Activated CD8-positive, alpha-beta memory T cell treated with anti-CD3 and anti-CD28 coated beads for 24 hours (primary cell): ENCODE results near the gene PLCL2.

Experiments
- DNase-seq: peaks from one replicate; pipeline ENCODE4 v3.0.0-alpha.2; 2020

PLCL2 gene

DNA sequence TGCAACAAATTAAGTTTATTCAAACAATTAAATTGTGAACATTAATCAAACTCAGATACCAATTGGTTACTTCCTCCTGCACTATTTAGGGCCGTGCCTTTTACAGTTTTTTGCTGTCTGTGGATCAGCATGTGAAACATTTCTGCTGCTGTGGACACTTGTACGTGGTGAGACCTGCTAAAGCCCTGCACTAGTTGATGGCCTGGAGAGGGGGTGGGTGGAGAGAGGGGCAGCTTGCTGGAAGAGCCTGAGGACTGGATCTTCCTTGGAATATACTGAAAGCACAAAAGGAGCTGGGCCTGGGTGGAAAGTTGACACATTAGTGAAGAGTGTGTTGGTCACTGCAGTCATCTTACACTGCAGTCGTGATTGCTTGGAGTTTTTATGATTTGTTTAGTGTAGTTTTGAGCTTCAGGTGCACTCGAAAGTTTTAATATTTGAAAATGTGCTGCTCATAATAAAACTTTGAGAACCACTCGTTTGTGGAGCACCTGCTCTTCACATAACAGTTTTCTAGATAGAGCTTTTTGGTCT, 11.4 kb downstream of the PLCL2 start:
- no peak for DNase-seq

DNA sequence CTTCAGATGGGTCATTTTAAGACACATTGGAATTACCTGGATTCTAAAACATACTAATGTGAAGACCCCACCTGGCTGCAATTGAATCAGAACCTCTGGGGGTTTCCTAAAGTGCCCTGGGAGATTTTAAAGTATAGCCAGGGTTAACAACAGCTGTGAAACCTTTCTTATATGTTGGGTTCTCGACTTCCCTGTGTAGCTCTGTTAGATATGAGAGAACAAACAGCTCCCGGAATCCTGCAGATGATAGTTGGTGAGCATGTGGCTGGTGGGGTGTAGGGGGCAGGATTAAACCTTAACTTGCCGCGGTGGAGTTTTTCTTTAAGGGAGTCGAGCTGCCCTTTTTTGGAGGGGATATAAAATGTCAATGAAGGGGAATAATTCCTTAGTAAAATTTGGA, 12.1 kb downstream of the PLCL2 start:
- no peak for DNase-seq

DNA sequence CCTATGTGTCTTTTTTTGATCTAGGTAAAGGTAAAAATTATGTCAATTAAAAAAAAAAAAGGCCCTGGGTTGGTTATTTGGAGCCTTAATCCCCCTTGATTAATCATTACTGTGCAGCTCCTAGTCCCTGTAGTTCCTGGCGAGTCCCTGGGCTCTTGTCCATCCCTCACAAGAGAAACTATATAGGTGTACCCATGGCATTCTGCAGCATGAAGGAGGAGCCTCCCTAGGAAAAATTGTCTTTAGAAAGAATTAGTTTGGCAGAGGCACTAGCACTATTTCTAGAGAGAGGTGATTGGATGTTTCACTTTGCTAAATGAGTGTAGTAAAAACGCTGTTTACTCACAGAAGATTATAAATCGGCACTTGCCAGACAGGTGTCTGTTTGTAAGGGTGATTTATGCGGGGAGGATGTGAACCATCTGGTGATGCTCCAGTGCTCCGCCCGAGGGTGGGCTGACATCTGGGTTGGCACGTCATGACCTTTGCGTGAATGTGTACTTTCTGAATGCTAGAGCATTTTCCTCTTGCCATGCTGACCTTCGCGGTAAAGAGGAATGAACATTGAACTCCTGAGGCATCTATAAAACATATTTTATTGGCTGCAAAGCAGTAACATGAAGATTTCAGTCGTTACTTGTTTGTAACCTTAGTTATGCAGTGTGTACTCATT, 12.6 kb downstream of the PLCL2 start:
- DNase-seq, result no peak

DNA sequence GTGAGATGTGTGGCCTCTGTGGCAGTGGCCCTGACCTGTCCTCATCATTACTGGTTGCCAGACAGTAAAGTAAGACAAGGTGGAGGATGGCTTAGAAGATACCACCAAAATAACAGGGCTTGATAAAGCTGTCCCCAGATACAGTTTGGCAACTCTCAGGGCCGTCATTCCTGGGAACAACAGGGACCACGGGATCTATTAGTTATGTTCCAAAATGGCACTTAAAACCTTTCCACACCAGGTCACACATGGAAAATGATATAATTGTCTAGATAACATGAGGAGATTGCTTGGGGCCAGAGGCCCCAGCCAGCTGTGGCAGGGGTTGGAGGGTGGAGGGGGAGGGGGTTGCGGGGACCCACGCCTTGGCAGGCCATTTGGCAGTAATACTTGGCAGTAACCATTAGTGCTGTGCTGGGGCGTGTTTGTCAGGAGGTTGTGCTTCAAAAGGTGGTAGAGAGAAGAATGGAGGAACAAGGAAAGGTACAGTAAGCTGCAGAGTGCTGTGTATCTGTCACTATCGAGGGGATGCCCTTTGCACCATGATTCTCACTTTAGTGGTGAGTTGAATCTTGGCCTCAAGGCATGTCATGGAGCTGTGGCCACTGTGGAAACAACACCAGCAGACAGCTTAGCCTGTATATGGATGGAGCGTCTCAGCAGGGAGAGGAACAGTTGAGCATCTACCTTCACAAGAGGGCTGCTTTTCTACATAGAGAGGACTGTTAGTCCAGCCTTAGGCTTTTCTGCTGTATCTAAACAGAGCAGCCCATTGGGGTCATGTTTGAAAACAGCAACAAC, 14.0 kb downstream of the PLCL2 start:
- no peak for DNase-seq

DNA sequence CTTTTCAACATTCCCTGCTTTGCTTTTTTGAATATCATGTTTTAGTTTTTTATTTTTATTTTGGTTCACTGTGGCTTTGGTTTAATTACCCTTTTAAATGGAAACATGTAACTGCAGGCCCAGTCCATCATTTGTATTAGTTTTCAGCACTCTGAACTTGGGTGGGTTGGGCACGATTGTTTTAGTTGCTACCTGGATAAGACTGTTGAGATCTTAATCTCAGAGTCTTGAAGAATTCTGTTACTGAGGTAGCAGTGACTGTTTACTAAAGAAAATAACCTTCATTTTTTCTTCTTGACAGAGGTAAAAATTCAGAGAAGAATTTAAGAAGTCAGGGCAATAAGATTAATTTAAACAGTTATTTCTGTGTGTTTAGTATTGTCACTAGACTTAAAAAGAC, 15.2 kb downstream of the PLCL2 start:
- no peak for DNase-seq

DNA sequence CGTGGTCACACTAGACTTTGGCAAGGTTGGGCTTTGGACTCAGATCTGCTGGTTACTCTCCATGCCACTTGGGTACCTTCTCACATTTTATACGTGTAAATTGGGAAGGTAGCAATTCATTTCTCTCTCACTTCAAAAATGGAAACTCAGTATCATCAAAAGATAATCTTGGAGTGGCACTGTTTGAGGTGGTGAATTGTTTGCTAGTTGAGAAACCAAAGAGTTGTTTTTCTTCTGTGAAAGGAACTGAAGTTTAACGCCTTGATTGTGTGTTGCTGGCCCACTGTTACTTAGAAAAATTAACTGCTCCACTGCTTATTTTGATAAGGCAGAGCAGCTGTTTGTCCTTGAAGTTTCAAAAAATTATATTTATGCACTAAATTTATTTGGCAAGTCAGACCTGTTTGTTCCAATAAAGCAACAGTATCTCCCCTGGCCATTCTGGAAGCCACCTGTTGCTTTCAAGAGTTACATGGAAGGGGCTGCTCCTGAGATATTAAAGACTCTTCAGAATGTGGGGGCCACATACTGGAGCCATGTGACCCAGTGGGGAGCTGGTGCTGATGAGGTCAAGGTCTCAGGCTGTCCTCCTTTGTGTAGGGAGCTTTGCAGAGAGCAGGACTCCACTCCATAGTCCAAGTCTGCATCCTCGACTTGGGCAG, 16.2 kb downstream of the PLCL2 start:
- no peak for DNase-seq

DNA sequence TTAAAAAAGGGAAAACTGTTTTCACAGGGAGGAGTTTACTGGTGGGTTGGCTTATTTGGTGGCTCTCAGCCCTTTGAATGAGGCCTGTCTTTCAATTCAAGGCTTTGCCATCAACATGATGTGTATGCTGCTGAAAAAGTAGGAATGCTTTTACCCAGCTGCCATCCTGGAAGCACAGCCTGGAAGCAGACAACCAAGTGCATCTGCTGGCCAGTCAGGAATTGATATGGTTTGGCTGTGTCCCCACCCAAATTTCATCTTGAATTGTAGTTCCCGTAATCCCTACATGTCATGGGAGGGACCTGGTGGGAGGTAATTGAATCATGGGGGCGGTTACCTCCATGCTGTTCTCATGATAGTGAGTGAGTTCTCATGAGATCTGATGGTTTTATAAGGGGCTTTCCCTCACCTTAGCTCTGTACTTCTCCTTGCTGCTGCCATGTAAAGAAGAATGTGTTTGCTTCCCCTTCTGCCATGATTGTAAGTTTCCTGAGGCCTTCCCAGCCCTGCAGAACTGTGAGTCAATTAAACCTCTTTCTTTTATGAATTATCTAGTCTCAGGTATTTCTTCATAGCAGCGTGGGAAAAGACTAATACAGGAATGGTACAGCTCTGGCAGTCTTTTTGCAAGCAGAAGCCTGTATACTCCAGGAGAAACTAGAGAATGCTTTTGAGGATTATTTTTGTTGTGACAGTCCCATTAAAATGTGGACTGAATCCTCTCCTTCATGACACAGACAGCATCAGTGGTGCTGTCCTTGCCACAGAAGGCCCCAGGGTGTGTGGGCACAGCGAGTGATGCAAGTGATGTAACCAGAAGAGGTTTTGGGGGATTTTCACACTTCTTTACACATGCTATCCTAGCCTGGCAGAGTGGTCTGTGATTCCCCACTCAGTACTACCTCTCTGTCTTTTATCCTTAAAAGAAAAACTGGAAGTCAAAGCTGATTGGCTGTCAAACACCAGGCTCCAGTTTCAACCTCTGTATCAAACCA, 20.0 kb downstream of the PLCL2 start:
- no peak for DNase-seq

DNA sequence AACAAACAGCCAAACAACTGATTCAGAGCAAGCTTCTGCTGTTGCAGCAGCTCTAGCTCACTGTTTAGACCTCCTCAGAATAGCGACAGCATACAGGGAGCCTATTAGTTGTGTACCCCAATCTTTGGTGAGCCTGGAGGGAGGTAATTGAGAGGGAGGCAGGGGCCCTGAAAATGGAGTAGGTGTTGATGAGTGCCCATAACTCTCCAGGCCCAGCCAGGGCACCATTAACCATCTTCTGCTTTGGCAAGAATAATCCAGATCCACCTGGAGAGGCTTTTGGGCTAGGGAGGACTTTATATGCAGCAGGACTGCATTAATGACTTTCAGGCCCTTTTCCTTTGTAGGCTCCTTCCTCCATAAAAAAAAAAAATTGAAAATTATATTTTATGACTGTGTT, 20.9 kb downstream of the PLCL2 start:
- DNase-seq, result no peak

DNA sequence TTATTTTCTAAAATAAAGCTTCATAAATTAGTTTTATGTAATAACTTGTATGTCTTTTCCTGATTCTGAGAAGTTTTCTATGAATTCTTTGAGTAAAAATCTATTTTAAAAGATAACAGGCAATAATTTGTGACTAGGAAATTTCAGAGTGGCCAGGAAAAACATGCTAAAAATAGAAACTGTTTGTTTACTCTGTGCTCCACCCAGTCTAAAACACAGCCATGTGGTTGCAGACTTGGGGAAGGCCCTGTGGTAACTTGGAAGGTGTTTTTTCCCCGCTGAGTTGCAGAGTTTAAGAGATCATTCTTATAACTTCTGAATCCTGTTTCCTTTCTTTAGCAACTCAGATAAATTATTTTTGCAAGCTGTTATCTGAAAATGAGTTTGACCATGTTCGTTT, 21.9 kb downstream of the PLCL2 start:
- DNase-seq, result no peak

DNA sequence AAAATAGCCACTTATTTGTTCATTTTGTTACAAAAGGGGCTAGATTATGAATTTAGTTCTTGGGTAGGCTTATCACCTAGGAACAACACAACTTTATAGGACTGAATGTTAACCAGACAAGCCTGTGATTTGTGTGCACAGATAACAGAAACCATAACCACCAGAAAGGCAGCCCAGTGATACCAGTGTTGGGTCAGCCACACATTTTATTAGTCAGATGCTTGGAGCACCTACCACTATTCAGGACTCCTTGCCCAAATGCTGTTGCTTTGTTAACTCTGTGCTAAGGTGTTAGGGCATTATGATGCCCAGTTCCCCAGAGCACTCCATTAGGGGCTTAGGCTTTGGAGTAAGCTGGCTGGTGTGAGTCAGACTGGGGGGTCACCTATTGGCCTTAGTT, 22.5 kb downstream of the PLCL2 start:
- no peak for DNase-seq

DNA sequence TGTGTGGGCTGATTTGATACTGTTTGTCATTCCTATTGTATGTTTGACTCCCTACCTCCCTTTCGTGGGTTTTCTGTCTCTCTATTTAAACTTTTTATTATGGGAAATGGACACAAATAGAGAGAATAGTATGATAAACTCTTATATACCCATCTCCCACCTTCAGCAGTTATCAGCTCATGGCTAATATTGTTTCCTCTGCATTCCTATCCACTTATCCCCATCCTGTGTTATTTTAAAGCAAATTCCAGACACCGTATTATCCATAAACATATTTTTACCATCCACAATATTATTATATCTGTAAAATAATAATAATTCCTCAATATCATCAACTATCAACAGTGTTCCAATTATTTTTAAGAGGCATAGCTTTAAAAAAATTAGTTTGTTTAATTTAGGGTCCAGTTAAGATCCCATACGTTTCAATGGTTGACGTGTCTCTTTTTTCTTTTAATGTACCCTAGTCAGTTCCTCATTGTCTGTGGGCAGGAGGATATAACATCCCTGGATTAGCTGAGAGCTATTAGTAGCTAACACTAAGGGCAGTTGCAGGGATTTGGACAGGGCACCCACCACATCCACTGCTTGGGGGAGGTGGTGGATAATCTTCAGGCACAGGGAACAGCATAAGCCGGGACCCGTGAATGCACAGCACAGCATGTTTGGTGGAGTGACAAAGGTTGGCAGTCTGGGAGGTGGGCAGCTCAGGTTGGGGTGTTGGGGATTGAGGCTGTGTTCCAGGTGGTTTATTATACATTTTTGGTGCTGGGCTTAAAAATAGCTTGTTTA, 23.5 kb downstream of the PLCL2 start:
- DNase-seq, result no peak

DNA sequence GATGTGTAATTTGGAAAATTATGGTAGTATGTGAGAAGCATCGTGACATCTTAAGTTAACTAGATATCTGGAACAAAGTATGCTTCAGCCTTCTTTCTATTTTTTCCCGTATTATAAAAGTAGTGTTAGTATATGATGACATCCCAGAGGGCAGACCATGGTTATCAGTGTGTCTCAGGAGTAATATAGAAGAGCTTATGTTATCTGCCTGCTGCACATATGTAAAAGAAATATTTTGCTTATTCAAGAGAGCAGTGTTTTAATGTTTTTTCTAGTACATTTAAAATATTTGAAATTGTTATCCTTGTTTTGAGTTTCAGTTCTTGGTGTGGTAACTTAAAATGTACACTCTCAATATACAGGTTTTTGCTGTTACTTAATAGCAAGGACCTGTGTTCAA, 24.1 kb downstream of the PLCL2 start:
- no peak for DNase-seq

DNA sequence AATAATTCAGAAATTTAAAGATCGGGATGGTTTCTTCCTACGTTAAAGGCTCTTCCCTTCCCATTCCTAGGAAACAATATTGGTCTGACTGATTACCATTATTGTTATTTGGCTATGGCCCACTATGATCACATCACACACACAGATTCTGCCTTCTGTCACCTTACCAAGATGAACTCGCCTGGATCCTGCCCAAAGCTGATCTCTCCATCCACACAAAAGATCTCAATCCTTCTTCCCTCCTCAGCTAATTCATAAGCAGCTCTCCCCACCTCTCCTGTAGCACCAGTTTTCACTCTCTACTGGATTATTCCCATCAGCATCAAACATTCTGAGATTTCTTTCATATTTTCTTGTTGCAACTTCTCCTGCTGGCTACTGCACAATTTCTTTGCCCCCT, 25.0 kb downstream of the PLCL2 start:
- DNase-seq, result no peak

DNA sequence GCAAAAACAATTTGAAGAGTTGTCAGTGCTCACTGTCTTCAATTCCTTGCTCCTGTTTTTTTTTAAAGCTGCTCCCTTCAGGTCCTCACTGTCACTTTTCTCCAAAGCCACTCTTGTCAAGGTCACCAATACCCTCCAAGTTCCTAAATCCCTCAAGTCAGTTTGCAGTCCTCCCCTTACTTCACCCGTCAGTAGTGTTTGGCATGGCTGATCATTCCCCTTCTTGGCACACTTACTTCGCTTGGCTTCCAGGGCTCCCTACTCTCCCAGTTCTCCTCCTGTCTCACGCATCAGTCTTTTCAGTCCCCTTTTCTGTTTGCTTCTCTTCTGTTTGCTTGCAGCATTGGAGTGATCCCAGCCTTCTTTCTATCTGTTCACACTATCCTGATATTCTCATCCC, 25.5 kb downstream of the PLCL2 start:
- DNase-seq, result no peak

DNA sequence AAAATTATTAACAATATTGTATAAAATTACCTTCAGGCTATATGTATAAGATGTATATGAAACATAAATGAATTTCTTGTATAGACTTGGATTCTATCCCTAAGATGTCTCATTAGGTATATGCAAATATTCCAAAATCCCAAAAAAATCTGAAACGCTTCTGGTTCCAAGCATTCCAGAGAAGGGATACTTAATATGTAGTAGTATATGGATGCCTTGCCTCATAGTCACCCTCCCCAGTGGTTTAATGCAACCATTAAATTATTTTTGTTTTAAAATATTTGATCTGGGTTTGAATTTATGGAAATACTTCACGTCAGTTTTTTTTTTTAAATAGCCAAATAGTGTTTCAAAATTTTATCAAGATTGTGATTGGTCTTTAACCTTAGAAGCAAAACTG, 27.2 kb downstream of the PLCL2 start:
- no peak for DNase-seq

DNA sequence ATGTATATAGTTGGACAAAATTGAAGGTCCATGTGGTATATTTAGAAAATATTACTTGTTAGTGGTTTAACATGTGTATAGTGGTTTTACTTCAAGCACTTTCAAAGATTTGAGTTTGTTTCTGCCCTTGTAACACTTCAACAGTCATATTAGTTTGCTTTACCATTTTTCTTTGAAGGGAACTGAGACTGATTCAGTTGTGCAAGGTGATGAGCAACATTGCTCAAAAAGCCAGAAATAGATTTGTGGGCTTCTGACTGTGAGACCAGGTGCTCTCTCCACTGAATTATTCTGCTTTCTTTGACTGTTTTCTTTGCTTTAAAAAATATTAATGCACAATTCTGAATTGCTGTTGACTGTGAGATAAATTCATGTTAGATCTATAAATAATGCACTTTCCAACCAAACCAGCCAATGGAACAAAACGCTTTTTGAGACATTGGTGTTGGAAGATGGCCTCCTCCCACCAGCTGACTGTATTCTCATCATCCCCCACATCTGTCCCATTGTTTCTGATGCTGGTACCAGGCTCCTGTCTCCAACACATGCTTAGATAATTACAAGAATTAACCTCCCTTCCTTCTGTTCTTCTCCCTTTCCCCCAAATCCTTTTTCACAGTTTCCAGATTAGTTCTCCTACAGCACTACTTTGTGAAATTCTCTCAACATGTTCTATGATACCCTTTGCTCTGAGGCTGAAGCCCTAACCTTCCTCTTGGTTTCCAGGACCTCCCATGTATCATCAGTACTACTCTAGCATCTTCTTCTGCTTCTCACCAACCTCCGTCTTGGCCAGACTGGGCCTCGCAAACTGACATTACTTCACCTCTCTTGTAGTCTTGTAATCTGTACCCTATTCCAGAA, 27.9 kb downstream of the PLCL2 start:
- no peak for DNase-seq

DNA sequence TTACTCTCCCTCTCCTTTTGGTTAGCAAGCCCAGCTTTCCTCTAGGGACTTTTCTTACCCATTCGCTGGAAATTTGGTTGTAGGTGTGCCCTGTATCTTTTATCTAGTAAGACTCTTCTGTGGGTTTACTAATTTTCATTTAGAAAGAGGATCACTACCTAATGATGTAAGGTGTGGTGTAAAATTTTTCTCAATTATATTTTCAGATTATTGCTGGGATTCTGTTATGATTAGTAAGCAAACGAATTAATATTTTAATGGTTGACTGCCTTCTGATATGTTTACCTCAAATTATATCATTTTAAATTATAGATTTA, 28.5 kb downstream of the PLCL2 start:
- DNase-seq, result no peak

DNA sequence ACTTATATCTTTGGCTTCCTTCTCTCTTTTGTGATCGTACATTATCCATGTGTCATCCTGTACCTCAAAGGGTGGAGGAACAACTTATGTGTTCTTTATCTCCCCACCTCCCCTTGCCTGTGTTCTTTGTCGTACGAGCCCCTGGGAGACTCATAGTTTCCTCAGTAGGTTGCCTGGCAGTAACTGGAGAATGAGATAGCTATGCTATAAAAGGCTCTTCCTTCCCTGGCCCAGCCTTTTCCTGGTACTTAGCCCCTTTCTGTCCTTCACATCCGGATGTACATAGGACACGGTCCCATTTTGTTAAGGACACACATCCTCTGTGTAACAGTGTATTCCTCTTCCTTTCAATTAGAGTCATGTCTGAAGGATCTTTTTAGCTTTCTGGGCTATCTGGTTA, 32.1 kb downstream of the PLCL2 start:
- no peak for DNase-seq

DNA sequence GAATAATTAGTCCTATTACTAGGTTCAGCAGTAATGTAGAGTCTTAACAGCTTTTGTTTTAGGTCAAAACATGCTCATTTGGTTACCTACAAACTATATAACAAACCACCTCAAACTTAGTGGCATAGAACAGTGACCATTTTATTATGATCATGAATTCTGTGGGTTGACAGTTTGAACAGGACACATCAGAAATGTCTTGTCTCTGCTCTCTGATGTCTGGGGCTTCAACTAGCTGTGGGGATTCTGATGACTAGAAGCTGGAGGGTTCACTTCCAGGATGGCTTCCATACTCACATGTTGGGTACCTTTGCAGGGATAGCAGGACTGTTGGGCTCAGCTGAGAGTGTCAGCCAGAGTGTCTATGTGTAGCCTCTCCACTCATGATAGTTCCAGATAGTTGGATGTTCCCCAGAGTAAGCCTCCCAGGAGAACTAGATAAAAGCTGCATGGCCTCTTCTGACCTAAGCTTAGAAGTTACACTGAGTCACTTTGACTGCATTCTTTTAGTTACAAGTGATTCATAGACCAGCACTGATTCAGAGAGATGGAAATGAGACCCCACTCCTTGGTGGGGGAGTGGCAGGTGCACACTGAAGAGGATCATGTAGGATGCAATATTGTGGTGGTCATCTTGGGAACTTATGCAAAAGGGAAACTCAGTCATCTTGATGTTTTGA, 32.6 kb downstream of the PLCL2 start:
- DNase-seq, result no peak

DNA sequence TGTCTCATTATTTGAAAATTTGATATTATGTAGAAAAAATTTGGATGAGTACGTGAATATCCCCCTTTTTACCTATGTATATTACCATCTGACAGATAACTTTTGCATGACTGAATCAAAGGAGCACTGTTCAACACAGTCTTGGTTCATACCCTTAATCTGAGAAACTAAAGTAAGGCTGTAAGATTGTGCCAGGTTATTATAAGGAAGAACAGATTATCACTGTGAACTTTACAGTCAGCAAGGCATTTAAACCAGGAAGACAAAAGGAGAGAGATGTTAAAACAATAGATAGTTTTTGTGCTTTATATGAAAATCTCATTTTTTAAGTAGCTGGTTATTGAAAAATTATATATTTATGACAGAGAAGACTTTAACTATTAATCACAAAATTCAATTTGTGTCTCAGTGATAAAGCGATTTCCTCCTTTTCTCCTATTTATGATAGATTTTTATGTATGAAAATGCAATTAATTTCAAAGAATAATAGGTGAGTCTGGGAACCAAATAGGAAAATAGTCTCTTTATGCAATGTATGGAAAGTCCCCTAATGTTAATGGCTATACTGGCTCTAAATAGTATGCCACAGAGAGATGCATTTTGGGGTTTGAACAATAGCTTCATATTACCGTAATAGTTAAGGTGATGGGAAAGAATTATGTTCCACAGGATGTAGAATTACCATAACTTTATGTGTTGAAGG, 33.4 kb downstream of the PLCL2 start:
- no peak for DNase-seq
